HS-5 (cell line): Measurements from ENCODE around the gene DTNA.
"Not testable (repeated sequence)": the region's sequence is repeated elsewhere in the genome, so short reads cannot be mapped to it uniquely, and the experiment has no call there.

ENCODE experiments used
- DNase-seq: peaks from one replicate; pipeline ENCODE4 v3.0.0-alpha.2; 2012; ENCODE audit warnings: low read depth

The DTNA gene

DNA sequence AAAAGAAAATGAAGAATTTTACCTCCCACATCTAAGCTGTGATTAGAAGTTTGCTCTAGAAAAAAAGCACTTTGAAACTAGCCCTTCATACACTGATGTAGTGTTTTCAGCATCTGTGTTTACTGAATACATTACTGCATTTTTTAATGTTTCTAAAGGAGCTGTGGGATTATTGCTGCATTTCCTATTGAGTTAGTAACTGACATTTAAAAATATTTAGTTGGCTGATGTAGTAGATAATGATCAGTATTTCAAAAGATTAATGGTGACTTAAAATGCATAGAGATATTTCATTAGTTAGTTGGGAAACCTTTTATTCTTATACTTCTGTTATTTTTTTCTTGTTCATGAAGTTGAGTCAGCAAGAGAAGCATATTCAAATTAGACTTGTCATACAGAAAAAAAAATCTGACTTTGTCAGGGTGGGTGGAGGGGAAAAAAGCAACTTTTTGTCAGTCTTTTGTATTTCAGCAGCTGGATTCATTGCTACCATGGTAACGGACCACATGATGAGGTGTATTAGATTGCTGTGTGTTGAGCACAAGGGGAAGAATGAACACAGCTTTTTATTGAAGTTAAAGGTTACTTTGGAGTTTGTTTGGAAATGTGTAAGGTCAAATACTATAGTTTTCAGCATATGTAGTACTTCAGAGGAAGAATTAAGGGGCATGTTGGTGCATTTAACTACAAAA is at the start of gene DTNA:
Gene DTNA (plus strand): TSS at position 549 of the 692 bp plus-strand sequence. CDS start 45,679 bp downstream, outside the sequence.
- peak; percentile 77 for DNase-seq

DNA sequence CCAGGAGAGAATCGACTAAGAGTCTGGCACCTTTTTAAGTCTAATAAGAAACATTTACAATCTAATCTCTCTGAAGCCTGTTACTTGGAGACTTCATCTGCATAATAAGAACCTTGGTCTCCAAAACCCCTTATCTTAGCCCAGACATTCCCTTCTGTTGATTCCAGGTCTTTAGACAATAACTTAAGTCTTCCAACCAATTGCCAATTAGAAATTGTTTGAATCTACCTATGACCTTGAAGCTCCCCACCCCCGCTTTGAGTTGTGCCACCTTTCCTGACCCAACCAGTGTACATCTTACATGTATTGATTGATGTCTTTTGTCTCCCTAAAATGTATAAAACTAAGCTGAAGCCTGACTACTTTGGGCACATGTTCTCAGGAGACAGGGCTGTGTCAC is 49.5 kb upstream of the DTNA start:
- no peak for DNase-seq

DNA sequence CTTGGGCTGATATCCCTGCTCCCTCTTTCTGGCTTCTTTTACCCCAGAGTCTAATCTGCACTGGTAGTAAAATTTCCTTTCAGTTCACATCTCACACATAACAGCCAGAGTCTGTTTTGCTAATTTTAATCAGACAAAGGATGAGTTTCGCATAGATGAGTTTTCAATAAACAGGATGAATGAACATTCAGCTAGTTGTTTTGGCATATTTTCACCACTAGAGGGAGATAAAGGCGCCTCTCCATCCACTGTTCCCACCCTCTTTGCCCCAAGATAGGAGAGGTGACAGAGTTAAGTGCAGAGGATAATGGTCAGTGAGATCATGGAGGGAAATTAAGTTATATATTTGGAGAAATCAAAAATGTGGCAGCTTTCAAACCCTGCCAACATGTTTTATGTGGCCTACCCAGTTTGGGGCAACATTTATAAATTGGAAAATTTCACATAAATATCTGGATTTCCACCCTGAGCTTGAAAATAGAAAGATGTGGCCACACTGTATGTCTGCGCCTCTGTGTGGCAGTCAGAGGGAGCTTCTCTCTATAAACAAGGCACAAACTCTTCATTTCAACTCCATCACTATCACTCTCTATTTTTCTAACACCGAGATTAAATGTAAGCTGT is 48.5 kb upstream of the DTNA start:
- DNase-seq = no peak

DNA sequence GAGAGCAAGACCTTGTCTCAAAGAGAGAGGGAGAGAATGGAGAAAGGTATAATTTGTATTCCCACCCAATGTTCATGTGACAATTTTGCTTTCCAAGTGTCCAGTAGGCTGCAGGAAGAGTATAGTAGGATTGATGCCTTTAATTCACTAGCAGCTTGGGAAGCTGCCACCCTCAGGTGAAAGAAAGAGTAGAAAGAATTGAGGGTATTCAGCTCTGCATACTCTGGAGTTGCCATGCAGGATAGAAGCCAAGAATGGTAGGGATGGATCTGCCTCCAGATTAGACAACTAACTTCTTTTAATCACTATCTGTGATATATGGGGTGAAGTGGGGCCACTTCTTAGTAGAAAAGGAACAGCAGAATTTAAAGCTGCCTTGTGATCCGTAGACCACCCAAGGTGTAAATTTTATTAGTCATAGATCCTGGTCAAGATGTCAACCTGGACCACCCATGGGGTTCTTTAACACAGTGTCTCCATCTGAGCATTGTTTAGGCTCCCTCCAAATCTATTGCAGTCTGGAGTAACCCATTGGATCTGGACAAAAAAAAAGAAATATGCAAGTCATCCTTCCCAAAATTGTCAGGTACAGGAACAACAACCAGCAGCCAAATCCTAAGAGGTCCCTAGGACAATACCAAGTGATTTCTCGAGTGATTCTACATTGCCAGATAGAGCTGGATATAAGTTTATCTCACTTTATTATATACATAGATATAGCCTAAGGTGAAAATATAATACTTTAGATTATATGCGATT is 33.1 kb upstream of the DTNA start:
- DNase-seq = no peak

DNA sequence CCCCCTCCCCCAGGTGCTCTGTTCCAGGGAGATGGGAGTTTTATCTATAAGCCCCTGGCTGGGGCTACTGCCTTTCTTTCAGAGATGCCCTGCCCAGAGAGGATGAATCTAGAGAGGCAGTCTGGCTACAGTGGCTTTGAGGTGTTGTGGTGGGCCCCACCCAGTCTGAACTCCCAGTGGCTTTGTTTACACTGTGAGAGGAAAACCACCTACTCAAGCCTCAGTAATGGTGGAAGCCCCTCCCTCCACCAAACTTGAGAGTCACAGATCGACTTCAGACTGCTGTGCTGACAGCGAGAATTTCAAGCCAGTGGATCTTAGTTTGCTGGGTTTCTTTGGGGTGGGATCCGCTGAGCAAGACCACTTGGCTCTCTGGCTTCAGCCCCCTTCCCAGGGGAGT is 20.3 kb upstream of the DTNA start:
- DNase-seq = not testable (repeated sequence)

DNA sequence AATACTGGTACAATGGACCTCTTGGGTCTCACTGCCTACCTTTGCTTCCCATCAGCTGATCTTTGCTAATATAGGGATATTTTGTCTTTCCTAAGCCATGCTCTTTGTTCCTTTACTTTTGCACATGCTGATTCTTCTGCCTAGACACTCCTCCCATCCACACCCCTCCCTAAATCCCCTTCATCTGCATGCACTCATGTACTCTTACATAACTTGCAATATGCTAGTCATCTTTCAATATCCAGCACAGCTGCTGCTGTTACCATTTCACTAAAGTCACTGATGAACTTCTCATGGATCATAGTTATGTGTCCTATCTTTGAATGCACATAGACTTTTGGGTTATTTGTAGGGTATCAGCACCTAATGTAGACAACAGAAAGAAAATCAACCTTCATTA is 18.5 kb upstream of the DTNA start:
- DNase-seq = no peak

DNA sequence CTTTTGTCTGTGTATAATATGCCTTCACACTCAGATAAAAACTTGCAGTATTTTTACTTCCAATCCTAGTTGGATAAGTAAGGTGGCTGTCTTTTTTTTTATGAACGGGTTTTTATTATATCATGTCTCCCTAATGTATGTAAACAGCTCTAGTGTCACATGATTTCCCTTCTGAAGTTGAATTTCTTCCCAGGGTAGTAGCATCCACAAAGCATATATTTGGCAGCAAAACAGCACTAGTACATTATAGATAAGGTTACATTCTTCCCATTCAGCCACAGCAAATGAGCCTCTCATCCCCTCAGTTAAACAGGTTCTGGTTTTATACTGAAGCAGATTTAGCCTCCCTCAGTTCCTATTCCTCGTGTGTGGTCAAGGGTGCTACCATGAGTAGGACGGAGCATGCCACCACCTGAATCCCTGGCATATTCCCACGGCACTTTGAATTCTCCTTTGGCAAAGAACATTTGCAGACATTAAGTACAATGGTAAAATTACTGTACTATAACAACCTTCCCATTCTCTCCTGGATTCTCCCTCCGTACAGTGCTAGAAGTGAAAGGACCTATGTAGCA is 15.4 kb upstream of the DTNA start:
- DNase-seq = no peak

DNA sequence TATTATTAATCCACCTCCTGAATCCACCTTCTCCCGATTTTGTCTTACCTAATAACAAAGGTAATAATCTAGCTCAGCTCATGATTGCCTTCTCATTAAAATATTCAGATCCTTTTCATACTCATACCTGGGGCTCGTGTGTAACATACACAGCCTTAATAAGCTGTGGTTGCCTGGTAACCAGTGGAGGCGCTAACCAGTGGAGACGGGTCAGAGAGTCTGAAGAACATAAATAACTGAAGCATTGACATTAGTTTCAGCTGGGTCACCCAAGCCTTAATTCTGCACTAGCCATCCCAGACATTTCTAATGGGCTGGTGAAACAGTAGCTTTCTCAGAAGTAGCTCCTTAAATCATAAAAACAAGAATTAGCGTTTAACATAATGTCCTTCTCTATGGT is 14.8 kb upstream of the DTNA start:
- DNase-seq = no peak

DNA sequence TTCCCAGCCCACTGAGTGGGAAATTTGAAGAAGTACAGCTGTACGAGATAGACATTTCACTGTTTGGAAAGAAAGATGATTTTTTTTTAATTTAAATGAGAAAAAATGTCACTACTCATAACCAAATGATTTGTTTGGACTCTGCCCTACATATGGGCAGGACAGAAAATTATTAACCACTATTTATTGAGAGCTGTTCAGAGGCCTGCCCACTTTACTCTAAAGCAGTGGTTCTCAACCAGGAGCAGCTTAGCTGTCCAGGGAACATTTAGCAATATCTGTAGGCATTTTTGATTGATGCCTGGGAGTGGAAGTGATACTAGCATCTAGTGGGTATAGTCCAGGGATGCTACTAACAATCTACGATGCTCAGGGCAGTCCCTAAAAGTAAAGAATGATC is 13.4 kb upstream of the DTNA start:
- no peak for DNase-seq

DNA sequence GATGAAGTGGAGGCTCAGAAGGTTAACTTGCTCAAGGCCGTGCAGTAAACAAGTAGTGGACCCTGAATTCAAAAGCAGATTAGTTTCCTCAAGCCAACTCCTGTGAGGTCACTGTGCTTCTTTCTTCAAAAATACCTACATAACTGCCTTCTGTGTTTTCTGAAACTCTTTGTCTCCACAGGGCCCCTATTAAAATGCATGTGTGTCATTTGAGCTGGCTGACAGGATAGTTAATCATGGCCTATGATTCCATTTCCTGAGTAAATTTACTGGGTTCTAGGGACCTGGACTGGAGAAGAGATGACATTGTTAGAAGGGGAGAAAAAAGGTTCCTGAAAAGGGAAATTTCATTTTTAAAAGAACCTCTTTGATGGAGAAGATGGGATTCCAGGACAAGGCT is 12.9 kb upstream of the DTNA start:
- no peak for DNase-seq

DNA sequence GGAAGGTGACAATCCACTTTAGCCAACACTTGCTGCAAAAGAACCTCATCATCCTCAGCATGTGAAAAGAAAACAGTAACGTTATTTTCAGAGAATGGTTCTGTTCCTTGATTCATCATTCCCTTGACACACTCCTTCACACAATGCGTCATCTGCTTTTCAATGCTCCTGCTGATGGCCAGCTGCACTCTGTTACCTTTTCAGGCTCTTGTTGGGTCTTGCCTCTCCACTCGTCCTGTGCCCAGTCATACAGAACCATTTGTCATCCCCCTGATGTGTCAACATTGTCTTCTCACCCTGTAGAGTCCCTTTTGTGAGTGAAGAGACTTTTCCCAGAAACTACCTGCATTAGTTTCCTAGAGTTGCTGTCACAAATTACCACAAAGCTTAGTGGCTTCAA is 12.2 kb upstream of the DTNA start:
- DNase-seq = no peak

DNA sequence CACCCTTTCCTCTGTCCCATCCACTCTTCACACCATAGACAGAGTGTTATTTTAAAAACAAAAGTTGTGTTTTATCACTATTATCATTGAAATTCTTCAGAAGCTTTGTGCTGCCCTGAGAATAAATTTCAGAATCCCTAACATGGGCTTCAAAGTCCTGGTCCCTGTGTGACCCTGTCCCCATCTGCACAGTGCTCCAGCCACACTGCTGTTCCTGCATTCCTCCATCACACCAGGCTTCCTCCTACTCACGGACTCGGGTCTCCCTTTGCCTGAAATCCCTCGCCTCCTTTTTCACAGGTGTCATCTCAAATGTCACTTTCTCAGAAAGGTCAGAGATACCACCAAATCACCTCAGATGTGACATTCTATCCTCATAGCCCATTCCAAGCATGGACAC is 8.2 kb upstream of the DTNA start:
- no peak for DNase-seq

DNA sequence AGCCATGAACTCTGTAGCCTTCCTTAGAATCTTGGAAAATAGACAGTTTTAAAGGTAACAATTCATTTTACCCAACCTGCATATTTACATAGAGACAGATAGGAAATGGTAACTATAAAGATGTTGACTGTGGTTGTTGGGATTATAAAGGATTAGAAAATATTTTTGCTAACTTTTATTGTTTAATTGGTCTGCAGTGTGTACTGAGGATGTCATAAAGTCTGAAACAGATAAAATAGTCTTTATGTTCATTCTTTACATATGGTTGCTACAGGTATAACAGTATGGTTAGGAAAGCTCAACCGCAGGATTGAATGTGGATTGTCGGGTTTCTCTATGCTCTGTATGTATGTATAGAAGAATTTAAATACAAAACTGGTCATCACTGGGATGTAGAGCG is 7.3 kb upstream of the DTNA start:
- DNase-seq = no peak

DNA sequence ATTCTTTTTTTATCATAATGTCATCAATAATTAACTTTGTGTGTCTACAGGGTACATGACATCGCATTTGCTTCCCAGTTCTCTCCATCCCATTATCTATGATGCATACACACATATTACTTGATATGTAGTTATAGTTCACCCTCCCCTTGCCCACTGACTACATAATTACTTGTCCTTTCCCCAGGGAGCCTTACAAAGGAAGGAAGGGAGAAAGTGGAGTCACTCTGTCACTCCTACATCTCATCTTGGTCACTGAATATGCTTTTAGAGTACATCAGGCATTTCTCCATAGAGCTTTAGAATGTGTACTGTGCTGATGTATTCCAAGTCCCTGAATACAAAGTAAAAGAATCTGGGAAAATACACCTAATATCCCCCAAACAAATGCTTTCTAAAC is 6.0 kb upstream of the DTNA start:
- no peak for DNase-seq

DNA sequence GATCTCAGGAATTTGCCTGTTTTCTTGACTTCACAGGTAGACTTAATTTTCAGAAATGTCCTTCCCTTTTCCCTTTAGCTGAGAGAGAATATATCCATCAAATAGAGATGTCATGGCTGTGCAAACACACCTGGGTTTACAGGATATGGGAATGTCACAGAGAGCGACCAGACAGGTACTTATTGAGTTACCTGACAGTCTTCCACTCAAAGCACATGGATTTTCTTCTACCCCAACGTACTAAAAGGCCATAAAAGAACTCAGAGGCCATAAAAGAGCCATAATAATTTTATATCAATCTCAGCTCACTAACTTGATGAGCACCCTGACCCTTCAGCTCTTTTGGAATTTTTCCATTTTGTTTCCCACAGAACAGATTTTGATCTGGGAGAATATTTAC is 5.3 kb upstream of the DTNA start:
- no peak for DNase-seq

DNA sequence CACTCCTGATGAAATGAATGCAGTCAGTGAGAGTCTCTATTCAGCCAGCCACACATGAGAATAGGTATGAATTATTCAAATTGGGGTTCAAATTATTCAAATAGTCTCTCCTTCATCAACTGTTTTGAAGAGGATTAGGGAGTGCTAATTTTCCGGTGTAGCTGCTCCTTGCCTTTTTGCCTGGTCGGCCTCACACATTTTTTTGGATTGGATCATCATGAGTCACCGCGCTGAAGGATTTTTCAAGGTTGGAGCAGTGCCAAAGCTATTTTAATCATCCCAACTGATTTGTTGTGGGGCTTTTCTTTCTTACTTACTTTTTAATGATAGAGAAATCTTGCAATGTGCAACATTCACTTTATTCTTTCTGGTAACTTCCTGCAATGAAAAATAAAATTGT is 2.4 kb upstream of the DTNA start:
- peak; percentile 81 for DNase-seq

DNA sequence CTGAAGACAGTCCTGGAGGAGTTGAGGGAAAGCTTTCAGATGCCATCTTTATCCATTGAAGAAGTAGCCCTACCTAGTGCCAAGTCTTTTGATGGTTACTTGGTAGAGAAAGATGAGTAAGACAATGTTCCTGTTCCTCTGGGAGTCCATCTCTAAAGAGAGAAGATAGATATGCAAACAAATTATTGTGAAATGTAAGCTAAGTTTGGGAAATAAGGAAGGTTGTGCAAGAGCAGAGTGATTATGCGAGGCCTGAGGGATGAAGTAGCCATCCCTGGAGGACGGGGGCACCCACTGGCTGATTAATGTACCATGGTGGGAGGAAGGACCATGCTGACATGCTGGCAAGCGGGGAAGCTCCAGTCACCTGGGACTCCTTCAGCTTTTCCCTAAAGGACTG is 994 bp upstream of the DTNA start:
- DNase-seq = peak; percentile 73

DNA sequence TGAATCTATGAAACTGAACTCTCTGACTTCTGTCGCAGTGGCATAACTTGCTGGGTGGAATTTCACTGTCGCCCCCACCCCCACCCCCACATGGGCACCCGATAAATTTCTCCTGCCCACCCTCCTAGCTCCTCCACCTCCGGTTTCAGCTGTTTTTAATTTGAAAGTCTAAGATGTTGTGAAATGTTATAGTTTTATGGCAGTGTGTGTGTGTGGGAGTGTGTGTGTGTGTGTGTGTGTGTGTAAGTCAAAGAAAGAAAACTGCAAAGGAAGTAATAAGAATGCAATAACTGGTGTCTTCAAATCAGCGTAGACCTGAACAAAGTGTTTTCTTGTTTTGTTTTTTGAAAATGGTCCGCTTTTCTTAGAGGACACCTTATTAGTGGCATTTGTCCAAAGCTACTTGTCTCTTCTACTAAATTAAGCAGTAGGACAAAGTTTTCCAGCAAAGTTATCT is 388 bp downstream of the DTNA start:
- DNase-seq = no peak

DNA sequence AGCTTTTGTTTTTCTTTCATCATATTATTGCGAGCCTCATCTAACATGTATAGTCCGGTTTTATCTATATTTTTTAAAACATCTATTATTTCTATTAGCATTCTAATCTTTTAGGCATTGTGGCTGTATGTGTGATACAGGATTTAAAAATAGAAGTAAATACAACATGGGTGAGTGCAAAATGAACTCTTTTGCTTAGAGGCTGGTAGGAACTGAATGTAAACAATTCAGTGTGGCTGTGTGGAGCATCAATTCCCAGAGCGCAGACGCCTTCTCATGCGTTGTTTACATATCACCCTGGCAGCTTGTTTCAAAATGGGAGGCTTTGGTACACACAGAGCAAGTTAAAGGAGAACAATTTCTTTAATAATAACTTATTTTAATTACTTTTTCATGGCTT is 836 bp downstream of the DTNA start:
- DNase-seq = no peak

DNA sequence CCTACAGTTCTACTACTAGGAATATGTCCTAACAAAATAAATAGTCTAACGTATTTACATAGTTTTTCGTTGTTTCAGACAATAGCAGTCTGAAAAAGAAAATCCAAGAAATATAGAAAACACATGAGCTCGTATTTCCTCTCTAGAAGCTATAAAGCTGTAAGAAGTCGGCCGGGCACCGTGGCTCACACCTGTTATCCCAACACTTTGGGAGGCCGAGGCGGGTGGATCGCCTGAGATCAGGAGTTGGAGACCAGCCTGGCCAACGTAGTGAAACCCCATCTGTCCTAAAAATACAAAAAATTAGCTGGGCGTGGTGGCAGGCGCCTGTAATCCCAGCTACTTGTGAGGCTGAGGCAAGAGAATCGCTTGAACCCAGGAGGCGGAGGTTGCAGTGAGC is 6.0 kb downstream of the DTNA start:
- not testable (repeated sequence) for DNase-seq

DNA sequence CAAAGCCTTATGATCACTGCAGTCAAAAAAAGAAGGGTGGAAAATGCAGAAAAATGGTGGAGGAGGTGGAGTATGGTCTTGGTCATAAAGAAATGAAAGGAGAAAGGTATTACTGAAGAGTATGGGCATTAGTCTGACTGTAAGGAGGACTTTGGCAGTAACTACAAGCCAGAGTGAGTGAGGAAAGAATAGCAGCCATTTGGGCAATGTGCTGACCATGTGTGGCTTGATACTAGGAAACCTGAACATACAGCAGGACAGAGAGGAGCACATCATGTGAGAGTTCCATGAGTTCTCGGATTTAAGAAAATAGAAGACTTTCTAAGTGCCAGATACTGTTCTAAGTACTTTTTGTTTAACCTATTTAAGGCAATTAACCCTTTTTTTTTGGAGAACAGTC is 8.5 kb downstream of the DTNA start:
- DNase-seq = no peak

DNA sequence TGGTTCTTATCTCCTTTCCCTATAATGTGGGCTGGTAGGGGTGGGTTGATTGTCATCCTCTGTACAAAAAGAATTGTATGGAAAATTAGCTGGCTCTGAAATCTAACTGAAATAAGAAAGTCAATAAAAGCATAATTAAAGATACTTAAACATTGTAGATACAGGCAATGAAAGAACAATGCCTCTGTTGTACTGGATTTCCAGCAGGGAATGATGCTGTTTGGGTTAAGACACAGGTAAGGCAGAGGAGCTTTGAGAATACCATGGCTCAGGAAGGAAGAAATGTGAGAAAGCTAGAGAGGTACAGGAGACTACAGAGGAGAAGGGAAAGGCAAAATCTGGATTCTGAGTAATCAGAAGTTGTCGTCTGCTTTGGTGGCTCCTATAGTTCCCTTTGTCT is 10.1 kb downstream of the DTNA start:
- DNase-seq = no peak

DNA sequence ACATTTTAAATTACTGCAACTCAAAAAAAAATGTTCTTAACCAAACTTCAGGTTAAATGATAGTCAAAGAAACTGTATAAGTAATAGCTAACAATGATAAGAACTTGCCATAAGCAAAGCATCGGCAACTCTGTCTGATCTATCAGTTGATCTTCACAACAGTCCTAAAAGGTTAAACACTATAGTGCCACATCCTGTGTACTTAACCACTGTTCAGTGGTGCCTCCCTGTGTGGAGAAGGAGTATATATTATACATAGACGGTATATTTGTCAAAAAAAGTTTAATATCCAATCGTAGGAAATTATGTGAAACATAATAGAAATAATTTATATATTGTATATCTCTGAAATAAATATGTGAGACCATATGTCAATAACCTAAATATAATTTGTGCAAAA is 13.0 kb downstream of the DTNA start:
- DNase-seq = no peak
